B cell (primary cell): ENCODE data around the gene ZCCHC24. TPM values are rescaled to one million over a fixed set of nuclear protein-coding genes. Genes with fewer than 3 reads are reported as not detected.

Experiments used
- ATAC-seq: fragments of 200-7000 bp; cut with Tn5 transposase; one replicate; pipeline ENCODE4 v1.10.0; 2021; ENCODE audit warnings: low read depth, mild to moderate bottlenecking, moderate number of reproducible peaks, moderate library complexity
- CTCF ChIA-PET: fragments of 350-600 bp; sonication (Branson Sonifier 250); formaldehyde crosslinking; loops from one replicate; lab custom pipeline; 2021; ENCODE audit warnings: antibody characterized with exemption, inconsistent platforms; lab: Charles Lee
- POLR2A ChIA-PET: fragments of 350-600 bp; sonication (Branson Sonifier 250); formaldehyde crosslinking; loops from one replicate; lab custom pipeline; 2021; ENCODE audit warnings: antibody characterized with exemption; lab: Charles Lee
- DNase-seq: peaks from one replicate; pipeline ENCODE4 v3.0.0; 2013
- H2AFZ ChIP-seq: 2 replicates; pipeline ENCODE4 v1.6.1; 2012; ENCODE audit warnings: mild to moderate bottlenecking, low read depth, low read length; ENCODE audit not compliant: insufficient read depth, poor library complexity, severe bottlenecking
- H3K27ac ChIP-seq, 2 donors: 1 replicate in 1 of 2; 2 replicates in 1 of 2; pipeline ENCODE4 v1.5.1; 2012 to 2013; ENCODE audit warnings: low read length in 2 of 2, mild to moderate bottlenecking in 2 of 2, moderate library complexity in 1 of 2
- H3K27me3 ChIP-seq, 4 experiments: fragments of 200-600 bp in 1 of 4; sonication (generic) in 1 of 4; replicated peaks in 1 of 4; 1 replicate in 2 of 4; 2 replicates in 2 of 4; pipeline versions ENCODE4 v1.6.1 to v1.7.0; 2013 to 2016; ENCODE audit warnings: low read length in 3 of 4, mild to moderate bottlenecking in 2 of 4, mixed read lengths in 1 of 4, moderate library complexity in 1 of 4; ENCODE audit not compliant: insufficient read depth in 4 of 4, control insufficient read depth in 3 of 4; ENCODE audit errors: control extremely low read depth in 1 of 4
- H3K36me3 ChIP-seq, 2 experiments: replicated peaks in 1 of 2; 1 replicate in 1 of 2; 2 replicates in 1 of 2; pipeline versions ENCODE4 v1.6.1 to v1.7.1; 2013; ENCODE audit warnings: low read length in 1 of 2; ENCODE audit not compliant: insufficient read depth in 2 of 2, control insufficient read depth in 1 of 2; ENCODE audit errors: control extremely low read depth in 1 of 2, extremely low read depth in 1 of 2
- H3K4me1 ChIP-seq, 2 donors: fragments of 200-600 bp in 1 of 2; sonication (generic) in 1 of 2; 1 replicate in 1 of 2; 2 replicates in 1 of 2; pipeline versions ENCODE4 v1.5.1 to v1.6.1; 2013 to 2017; ENCODE audit warnings: low read length in 2 of 2; ENCODE audit not compliant: control insufficient read depth in 2 of 2, insufficient read depth in 2 of 2
- H3K4me2 ChIP-seq: replicated peaks from 2 replicates; pipeline ENCODE3; 2012; ENCODE audit warnings: mild to moderate bottlenecking, low read depth, low read length; ENCODE audit not compliant: poor library complexity, severe bottlenecking
- H3K4me3 ChIP-seq, 5 experiments: fragments of 200-600 bp in 1 of 5; sonication (generic) in 1 of 5; 1 replicate in 3 of 5; 2 replicates in 2 of 5; pipeline versions ENCODE4 v1.5.1 to v1.7.0; 2011 to 2016; ENCODE audit warnings: low read length in 4 of 5, mild to moderate bottlenecking in 4 of 5, low read depth in 2 of 5, control low read depth in 1 of 5, moderate library complexity in 1 of 5; ENCODE audit not compliant: insufficient read depth in 1 of 5; ENCODE audit errors: control extremely low read depth in 1 of 5, extremely low read depth in 1 of 5
- H3K79me2 ChIP-seq: fragments of 200-600 bp; sonication (generic); one replicate; pipeline ENCODE4 v1.6.0; 2016; ENCODE audit warnings: low read length; ENCODE audit not compliant: control insufficient read depth, insufficient read depth
- H3K9ac ChIP-seq: fragments of 200-600 bp; sonication (generic); 2 replicates; pipeline ENCODE4 v1.6.1; 2017; ENCODE audit warnings: mild to moderate bottlenecking, low read length, moderate library complexity
- H3K9me3 ChIP-seq, 3 donors: one replicate each; pipeline versions ENCODE4 v1.6.1 to v1.7.1; 2013; ENCODE audit warnings: low read length in 2 of 3; ENCODE audit not compliant: control insufficient read depth in 2 of 3, insufficient read depth in 1 of 3; ENCODE audit errors: control extremely low read depth in 1 of 3
- H4K20me1 ChIP-seq: 2 replicates; pipeline ENCODE4 v1.6.0; 2012; ENCODE audit warnings: mild to moderate bottlenecking, low read length; ENCODE audit not compliant: insufficient read depth, control insufficient read depth, poor library complexity, severe bottlenecking
- H3K27ac Mint-ChIP-seq: one replicate; pipeline ENCODE4 v1.8.0; 2021; ENCODE audit warnings: mixed read lengths
- H3K27me3 Mint-ChIP-seq: one replicate; pipeline ENCODE4 v1.8.0; 2021; ENCODE audit warnings: mixed read lengths
- H3K4me1 Mint-ChIP-seq: one replicate; pipeline ENCODE4 v1.8.0; 2021; ENCODE audit warnings: mixed read lengths
- H3K4me3 Mint-ChIP-seq: one replicate; pipeline ENCODE4 v1.8.0; 2021; ENCODE audit warnings: mixed read lengths
- H3K9me3 Mint-ChIP-seq: one replicate; pipeline ENCODE4 v1.8.0; 2022; ENCODE audit warnings: mixed read lengths; ENCODE audit not compliant: insufficient read depth
- CTCF ChIP-seq: fragments of 200-600 bp; IDR thresholded peaks from one replicate; pipeline ENCODE4 v1.8.0; 2022; ENCODE audit warnings: antibody characterized with exemption, mild to moderate bottlenecking
- EZH2 ChIP-seq: IDR thresholded peaks from 2 replicates; pipeline ENCODE4 v1.6.1; 2012; ENCODE audit warnings: borderline replicate concordance, low read depth, mild to moderate bottlenecking, moderate library complexity, low read length; ENCODE audit not compliant: insufficient read depth, poor library complexity, severe bottlenecking
- WGBS: methylation state at CpG from one replicate; pipeline ENCODE4 v1.1.5; 2013; ENCODE audit warnings: missing lambda C conversion rate; ENCODE audit not compliant: insufficient coverage; 5-methylcytosine and 5-hydroxymethylcytosine counted together
- intact Hi-C: fragments of 100-400 bp; cut with micrococcal nuclease; formaldehyde crosslinking; loops from one replicate; pipeline ENCODE4 v1.10.0; 2022
- polyA plus RNA-seq: library from polyadenylated mRNA; depleted of rRNA; stranded (reverse); fragments of >200 nt; gene quantifications from 2 replicates; pipeline ENCODE4 v1.2.3, GENCODE V29; 2012
- total RNA-seq, 2 donors: library from RNA; stranded (reverse); fragments of 120-200 nt in 1 of 2; gene quantifications; 1 replicate in 1 of 2; 2 replicates in 1 of 2; pipeline versions ENCODE4 v1.2.3 to v1.2.4, GENCODE V29; 2013 to 2022

Gene ZCCHC24
- total and polyA plus RNA-seq, 2 donors (not counting 1 experiment from before 2014, with no cell fraction given): 0.34 to 2.3 TPM

GRCh38 chr10:79398642-79399041, 46.8 kb downstream of the ZCCHC24 start:
- intact Hi-C loops: no loop called here
- Mint-ChIP-seq H3K27me3 (no peaks in the 10 kb centered on the region), H3K27ac (no peak overlapping the region), H3K4me3 (no peak overlapping the region), H3K9me3 (no peaks in the 10 kb centered on the region), H3K4me1 (no peaks in the 10 kb centered on the region)
- Histone ChIP-seq H3K79me2 (no peaks in the 10 kb centered on the region), H3K27ac (no peak overlapping the region), H3K4me1 (no peaks in the 10 kb centered on the region), H3K4me3 (no peak overlapping the region), H3K9me3 (peaks cover 0 to 2% (median 0%) of the 10 kb centered on the region in 3 donors), H4K20me1 (no peaks in the 10 kb centered on the region), H3K4me2 (no peak overlapping the region), H3K36me3 (no peaks in the 10 kb centered on the region), H3K27me3 (peaks cover 0 to 2% (median 0%) of the 10 kb centered on the region in 4 experiments), H2AFZ (no peak overlapping the region), H3K9ac (no peak overlapping the region)
- TF ChIP-seq CTCF (no peak), EZH2 (no peak)
- no peak for DNase-seq
- CTCF ChIA-PET: no interaction called here
- 87% methylated on average over 3 of the region's 4 CpGs for WGBS
- no peak for ATAC-seq
- POLR2A ChIA-PET: no interaction called here

GRCh38 chr10:79397575-79398303, 47.7 kb downstream of the ZCCHC24 start:
- Histone ChIP-seq H3K36me3 (no peaks in the 10 kb centered on the region), H3K9me3 (peaks cover 0 to 4% (median 0%) of the 10 kb centered on the region in 3 donors), H3K27ac (no peak overlapping the region), H2AFZ (no peak overlapping the region), H3K9ac (no peak overlapping the region), H3K4me1 (no peaks in the 10 kb centered on the region), H3K4me3 (no peak overlapping the region), H3K79me2 (no peaks in the 10 kb centered on the region), H3K4me2 (no peak overlapping the region), H3K27me3 (peaks cover 0 to 2% (median 0%) of the 10 kb centered on the region in 4 experiments), H4K20me1 (no peaks in the 10 kb centered on the region)
- intact Hi-C loops: no loop called here
- no peak for ATAC-seq
- Mint-ChIP-seq H3K9me3 (no peaks in the 10 kb centered on the region), H3K27me3 (no peaks in the 10 kb centered on the region), H3K27ac (no peak overlapping the region), H3K4me1 (no peaks in the 10 kb centered on the region), H3K4me3 (no peak overlapping the region)
- TF ChIP-seq CTCF (no peak), EZH2 (no peak)
- DNase-seq: no peak
- ChIA-PET POLR2A (no interaction called here), CTCF (no interaction called here)
- WGBS: 90% methylated on average over 16 of the region's 17 CpGs
